C1 segment of cervical spinal cord (tissue), 14 donors: ENCODE data around the gene KIFAP3.
"Not testable (repeated sequence)": the region's sequence is repeated elsewhere in the genome, so short reads cannot be mapped to it uniquely, and the experiment has no call there.

Experiments used
- DNase-seq, 14 donors: peaks; one replicate each; lab custom pipeline; 2025; lab: John Stamatoyannopoulos, UW

Gene KIFAP3

GRCh38 chr1:170063109-170063826, 11.2 kb downstream of the KIFAP3 start:
- DNase-seq = no peak

GRCh38 chr1:170061676-170062075, 12.8 kb downstream of the KIFAP3 start:
- not testable (repeated sequence) for DNase-seq

GRCh38 chr1:170060015-170060520, 14.4 kb downstream of the KIFAP3 start:
- not testable (repeated sequence) for DNase-seq

GRCh38 chr1:170049176-170049800, 25.2 kb downstream of the KIFAP3 start:
- no peak for DNase-seq

GRCh38 chr1:170048515-170048914, 26.0 kb downstream of the KIFAP3 start:
- DNase-seq = no peak

GRCh38 chr1:170044187-170044586, 30.3 kb downstream of the KIFAP3 start:
- DNase-seq = no peak

GRCh38 chr1:170041423-170042192, 32.9 kb downstream of the KIFAP3 start:
- DNase-seq = no peak

GRCh38 chr1:170032531-170033280, 41.8 kb downstream of the KIFAP3 start:
- DNase-seq = no peak

- no peak for DNase-seq
These were observed 44.3 kb downstream of the KIFAP3 start for GRCh38 chr1:170030212-170030611.

- DNase-seq = no peak
These were observed 46.7 kb downstream of the KIFAP3 start for GRCh38 chr1:170027760-170028159.

GRCh38 chr1:170020859-170021258, 53.6 kb downstream of the KIFAP3 start:
- DNase-seq = no peak

GRCh38 chr1:170017478-170017877, 57.0 kb downstream of the KIFAP3 start:
- DNase-seq = no peak

- no peak for DNase-seq
These were observed 61.6 kb downstream of the KIFAP3 start for GRCh38 chr1:170012920-170013319.

- no peak for DNase-seq
These were observed 64.1 kb downstream of the KIFAP3 start for GRCh38 chr1:170010443-170010842.

GRCh38 chr1:170009551-170009950, 64.9 kb downstream of the KIFAP3 start:
- no peak for DNase-seq

GRCh38 chr1:170008745-170009144, 65.8 kb downstream of the KIFAP3 start:
- DNase-seq = not testable (repeated sequence)

- not testable (repeated sequence) for DNase-seq
These were observed 71.1 kb downstream of the KIFAP3 start for GRCh38 chr1:170003270-170003835.

- no peak for DNase-seq
These were observed 73.2 kb downstream of the KIFAP3 start for GRCh38 chr1:170001266-170001665.

GRCh38 chr1:169999761-170000160, 74.7 kb downstream of the KIFAP3 start:
- DNase-seq = peak in 1 of 14 donors; percentile 0

- DNase-seq = peak in 3 of 14 donors; percentile 0 to 17 (median 1)
These were observed 75.2 kb downstream of the KIFAP3 start for GRCh38 chr1:169999331-169999741.

GRCh38 chr1:169995993-169996392, 78.5 kb downstream of the KIFAP3 start:
- DNase-seq = no peak
